ENCODE data around the gene EMC1.

- no peak for TF ChIP-seq TAF1 (IDR thresholded peaks at IDR 0.05; ENCODE audit: low read depth)
- TF ChIP-seq REST (IDR thresholded peaks at IDR 0.05; ENCODE audit: low read depth) = no peak
- TF ChIP-seq EGR1 (IDR thresholded peaks at IDR 0.05) = no peak
- no peak for TF ChIP-seq EP300 (IDR thresholded peaks at IDR 0.05; ENCODE audit: borderline replicate concordance)
- no peak for TF ChIP-seq USF1 (IDR thresholded peaks at IDR 0.05)
- TF ChIP-seq RAD21 (IDR thresholded peaks at IDR 0.05; ENCODE audit: low read depth) = no peak
- TF ChIP-seq YY1 (IDR thresholded peaks at IDR 0.05; ENCODE audit: low read depth) = no peak
- TF ChIP-seq MAX (IDR thresholded peaks at IDR 0.05) = no peak
Measured at GRCh38 chr1:19219451-19219850, 31.9 kb downstream of the EMC1 start.
